Measurements from ENCODE around the gene EFCAB12.

- TF ChIP-seq CTCF (IDR thresholded peaks at IDR 0.05; ENCODE audit: poor library complexity): no peak
- no peak for TF ChIP-seq EZH2 (IDR thresholded peaks at IDR 0.05; ENCODE audit: borderline replicate concordance)
These were observed 17.5 kb downstream of the EFCAB12 start for GRCh38 chr3:129410971-129411370.
